Small intestine (tissue), 4 donors: ENCODE results near the gene NFATC2. TPM values are rescaled to one million over a fixed set of nuclear protein-coding genes. Genes with fewer than 3 reads are reported as not detected.

Source experiments
- polyA plus RNA-seq, 4 donors: library from polyadenylated mRNA; stranded (reverse) in 3 of 4; unstranded in 1 of 4; fragments of 200-250 nt in 3 of 4; fragments of 120-200 nt in 1 of 4; gene quantifications; one replicate each; pipeline versions ENCODE4 v1.2.1 to v1.2.3, GENCODE V29; 2013
- donor health status: healthy with polysubstance abuse.
- donor health status: Bipolar disorder and iron deficiency.
- donor health status: healthy.

The NFATC2 gene
- polyA plus RNA-seq, 4 donors, result 3.1 to 19.4 (median 6.2) TPM

Other genes with a start within 250 kb of the NFATC2 start
- gene ATP9A, start 225.7 kb upstream of the NFATC2 start, polyA plus RNA-seq, result 10 to 100 TPM in 2 of 4 donors, 1 to 10 TPM in 2; 4.1 to 49.0 (median 10.4) TPM